Psoas muscle (tissue), 8 donors: ENCODE measurements around the gene ATAD2B. TPM values are rescaled to one million over a fixed set of nuclear protein-coding genes. Genes with fewer than 3 reads are reported as not detected.

ENCODE experiments used
- ATAC-seq, 4 donors: fragments of 200-7000 bp; cut with Tn5 transposase; one replicate each; pipeline ENCODE4 v1.9.1; 2020; ENCODE audit warnings: moderate library complexity in 3 of 4, mild to moderate bottlenecking in 2 of 4
- DNase-seq, 2 donors: peaks; one replicate each; pipeline ENCODE4 v3.0.0-alpha.2; 2020
- H3K27ac ChIP-seq: fragments of 200-600 bp; one replicate; pipeline ENCODE4 v1.8.0; 2022
- H3K27me3 ChIP-seq, 3 donors: fragments of 200-600 bp in 1 of 3; one replicate each; pipeline versions ENCODE4 v1.6.1 to v1.8.0; 2013 to 2022; ENCODE audit warnings: low read length in 2 of 3, mild to moderate bottlenecking in 2 of 3, moderate library complexity in 1 of 3; ENCODE audit not compliant: insufficient read depth in 3 of 3
- H3K36me3 ChIP-seq, 2 donors: fragments of 200-600 bp in 1 of 2; one replicate each; pipeline versions ENCODE4 v1.6.1 to v1.8.0; 2013 to 2022; ENCODE audit warnings: low read depth in 1 of 2, mild to moderate bottlenecking in 1 of 2, moderate library complexity in 1 of 2; ENCODE audit not compliant: insufficient read depth in 1 of 2
- H3K4me1 ChIP-seq: fragments of 200-600 bp; one replicate; pipeline ENCODE4 v1.8.0; 2022
- H3K4me3 ChIP-seq: fragments of 200-600 bp; one replicate; pipeline ENCODE4 v1.8.0; 2022; ENCODE audit warnings: mild to moderate bottlenecking
- H3K9me3 ChIP-seq: fragments of 200-600 bp; one replicate; pipeline ENCODE4 v1.8.0; 2022
- WGBS, 3 donors: extraction: QIAGEN DNeasy Blood & Tissue Kit; methylation state at CpG; one replicate each; pipeline versions ENCODE4 v1.1.6 to v1.1.7; 2013; 5-methylcytosine and 5-hydroxymethylcytosine counted together
- intact Hi-C, 2 donors: fragments of 100-400 bp; cut with DNase I; formaldehyde crosslinking; loops; one replicate each; pipeline versions ENCODE4 v1.11.0 to v1.14.2; 2022
- polyA plus RNA-seq, 3 donors: library from polyadenylated mRNA; stranded (reverse); fragments of 200-250 nt; gene quantifications; one replicate each; pipeline ENCODE4 v1.2.3, GENCODE V29; 2013
- total RNA-seq, 4 donors: library from RNA; stranded (reverse); fragmentation: NEBNext Ultra II Directional in 2 of 4; extraction: Animal tissue kit (Norgen Biotek cat#: 25700) in 2 of 4; gene quantifications; one replicate each; pipeline versions ENCODE4 v1.2.1 to v1.2.4, GENCODE V29; 2021 to 2023
- TF ChIP-seq, protein P1 (sequence below): fragments of 200-600 bp; IDR thresholded peaks from one replicate; pipeline ENCODE4 v1.8.0; 2022; ENCODE audit warnings: antibody characterized with exemption
- donor health status: healthy with polysubstance abuse.
- donor health status: DM: no; HTN: no; CAD: no; lungs with moderate emphysema.
- donor health status: Bipolar disorder and iron deficiency.
- donor health status: healthy.
- donor health status: DM: yes; HTN: yes; CAD: no.
- donor health status: DM: no; HTN: no; CAD: no.
- donor health status: DM: no; HTN: no; CAD: no.
- donor health status: DM: yes; HTN: yes; CAD: no.

Gene ATAD2B
- total and polyA plus RNA-seq, 7 donors: 2.6 to 12.5 (median 7.7) TPM

DNA sequence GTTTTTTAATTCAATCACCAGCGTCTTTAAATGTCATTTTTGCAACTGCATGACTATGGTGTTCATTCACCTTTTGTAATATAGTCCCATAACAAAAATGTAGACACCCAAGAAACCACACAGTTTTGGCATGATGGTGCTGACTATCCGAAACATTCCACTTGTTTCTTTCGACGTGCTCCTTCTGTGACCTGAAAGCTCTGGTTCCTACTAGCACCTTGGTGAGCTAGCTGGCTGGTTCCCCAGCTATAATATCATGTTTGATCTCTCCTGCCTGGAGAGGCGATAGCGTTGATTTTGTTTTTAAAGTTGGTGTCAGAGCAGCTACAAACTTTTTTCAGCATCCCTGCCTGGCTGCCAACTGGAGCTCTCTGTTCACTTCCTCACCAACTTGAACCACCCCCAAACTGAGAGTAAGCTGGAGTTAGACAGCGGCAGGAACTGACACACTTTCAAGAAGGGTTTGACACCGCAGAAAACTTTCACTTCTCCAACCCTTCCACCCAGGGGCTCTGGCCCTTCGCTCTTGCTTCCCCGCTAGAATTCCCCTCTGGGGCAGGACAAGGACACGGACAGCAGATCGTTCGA is 1.1 kb downstream of the ATAD2B start:
- Histone ChIP-seq H3K4me3 (peak overlapping the region; percentile 98), H3K9me3 (no peaks in the 10 kb centered on the region), H3K4me1 (peaks cover 50% of the 10 kb centered on the region), H3K27ac (peak overlapping the region; percentile 99), H3K27me3 (no peaks in the 10 kb centered on the region), H3K36me3 (peaks cover 0 to 9% of the 10 kb centered on the region in 2 donors)
- WGBS, 3 donors: 0 to 1% (median 1%) methylated on average over 13 of the region's 13 CpGs
- DNase-seq (peak; percentile 43 to 59), ATAC-seq (peak; percentile 15 to 57 (median 48))
- intact Hi-C loops: loop anchor here (2.0 to 5.0 kb wide), 3 partner anchors 15 to 157 kb away; partner anchors contain the start of genes SF3B6 (in 1 of the 2), TP53I3 (in 1 of the 2) and UBXN2A (in 1 of the 2)
- TF ChIP-seq, protein P1, sequence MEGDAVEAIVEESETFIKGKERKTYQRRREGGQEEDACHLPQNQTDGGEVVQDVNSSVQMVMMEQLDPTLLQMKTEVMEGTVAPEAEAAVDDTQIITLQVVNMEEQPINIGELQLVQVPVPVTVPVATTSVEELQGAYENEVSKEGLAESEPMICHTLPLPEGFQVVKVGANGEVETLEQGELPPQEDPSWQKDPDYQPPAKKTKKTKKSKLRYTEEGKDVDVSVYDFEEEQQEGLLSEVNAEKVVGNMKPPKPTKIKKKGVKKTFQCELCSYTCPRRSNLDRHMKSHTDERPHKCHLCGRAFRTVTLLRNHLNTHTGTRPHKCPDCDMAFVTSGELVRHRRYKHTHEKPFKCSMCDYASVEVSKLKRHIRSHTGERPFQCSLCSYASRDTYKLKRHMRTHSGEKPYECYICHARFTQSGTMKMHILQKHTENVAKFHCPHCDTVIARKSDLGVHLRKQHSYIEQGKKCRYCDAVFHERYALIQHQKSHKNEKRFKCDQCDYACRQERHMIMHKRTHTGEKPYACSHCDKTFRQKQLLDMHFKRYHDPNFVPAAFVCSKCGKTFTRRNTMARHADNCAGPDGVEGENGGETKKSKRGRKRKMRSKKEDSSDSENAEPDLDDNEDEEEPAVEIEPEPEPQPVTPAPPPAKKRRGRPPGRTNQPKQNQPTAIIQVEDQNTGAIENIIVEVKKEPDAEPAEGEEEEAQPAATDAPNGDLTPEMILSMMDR: no peak

DNA sequence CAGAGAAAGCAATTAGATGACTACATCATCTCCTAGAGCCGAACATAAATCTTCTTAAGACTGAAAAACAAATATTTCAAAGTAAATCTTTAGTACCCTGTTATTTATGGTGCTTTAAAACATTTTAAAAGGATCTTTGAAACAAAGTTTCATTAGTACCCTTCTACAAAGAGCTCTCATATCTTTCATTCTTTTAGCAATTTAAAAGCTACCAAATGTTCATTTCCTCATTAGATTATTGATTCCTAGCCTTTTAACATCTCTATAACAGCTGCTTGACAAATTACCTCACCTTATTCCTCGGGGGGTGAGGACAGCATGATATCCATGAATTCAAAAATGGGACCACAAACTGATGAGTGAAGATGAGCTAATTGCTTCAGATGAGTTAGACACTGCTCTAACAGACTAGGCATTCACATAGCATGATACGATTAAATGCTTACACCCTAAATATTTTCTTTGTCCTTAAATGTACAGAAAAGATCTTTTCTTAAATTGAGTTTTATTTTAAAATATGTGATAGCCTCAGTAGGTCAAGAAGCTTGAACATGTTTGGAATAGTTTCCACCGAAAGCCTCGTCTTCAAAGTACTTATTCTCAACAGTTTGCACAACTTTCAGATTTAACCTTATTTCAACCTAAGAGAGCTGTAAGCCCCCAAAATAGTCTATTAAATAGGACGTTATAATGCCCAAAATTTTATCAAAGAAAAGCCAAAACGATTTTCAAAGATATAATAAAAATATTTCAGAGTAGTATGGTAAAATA is 2.1 kb downstream of the ATAD2B start:
- Histone ChIP-seq H3K4me1 (peaks cover 50% of the 10 kb centered on the region), H3K27ac (peak overlapping the region; percentile 99), H3K27me3 (no peaks in the 10 kb centered on the region), H3K36me3 (no peaks in the 10 kb centered on the region), H3K4me3 (peak overlapping the region; percentile 98), H3K9me3 (no peaks in the 10 kb centered on the region)
- TF ChIP-seq, protein P1: no peak
- ATAC-seq (no peak), DNase-seq (no peak)
- intact Hi-C loops: loop anchor here (5.0 kb wide), 2 partner anchors 153 to 158 kb away; partner anchors contain the start of genes SF3B6 (in 1 of the 2) and TP53I3 (in 1 of the 2)
- whole genome bisulfite sequencing, 3 donors: 20 to 30% (median 20%) methylated on average over 7 of the region's 7 CpGs

DNA sequence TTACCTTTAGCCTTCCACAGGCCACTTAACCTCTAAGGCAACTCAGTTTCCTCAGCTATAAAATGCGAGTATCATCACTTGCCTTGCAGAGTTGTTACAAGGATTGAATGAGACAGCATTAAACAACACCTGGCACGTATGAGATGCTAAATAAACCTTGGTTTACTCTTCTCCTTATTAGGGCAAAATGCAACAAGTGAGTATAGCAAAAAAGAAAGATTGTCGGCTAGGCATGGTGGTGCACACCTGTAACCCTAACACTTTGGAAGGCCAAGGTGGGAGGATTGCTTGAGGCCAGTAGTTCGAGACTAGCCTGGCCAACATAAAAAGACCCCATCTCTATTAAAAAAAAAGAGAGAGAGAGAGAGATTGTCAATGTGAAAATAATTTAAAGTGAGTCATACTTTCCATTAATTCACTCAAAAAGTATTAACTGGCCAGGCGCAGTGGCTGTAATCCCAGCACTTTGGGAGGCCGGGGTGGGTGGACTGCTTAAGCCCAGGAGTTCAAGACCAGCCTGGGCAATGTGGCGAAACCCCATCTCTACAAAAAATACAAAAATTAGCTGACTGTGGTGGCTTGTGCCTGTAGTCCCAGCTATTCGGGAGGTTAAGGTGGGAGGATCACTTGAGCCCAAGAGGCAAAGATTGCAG is 8.0 kb downstream of the ATAD2B start:
- Histone ChIP-seq H3K36me3 (no peaks in the 10 kb centered on the region), H3K4me1 (peaks cover 40% of the 10 kb centered on the region), H3K9me3 (no peaks in the 10 kb centered on the region), H3K27me3 (no peaks in the 10 kb centered on the region), H3K27ac (no peak overlapping the region), H3K4me3 (no peak overlapping the region)
- ATAC-seq: no peak
- no peak for DNase-seq
- TF ChIP-seq, protein P1: no peak
- WGBS, 3 donors: 86 to 89% (median 86%) methylated on average over 8 of the region's 8 CpGs
- intact Hi-C loops: no loop called here

DNA sequence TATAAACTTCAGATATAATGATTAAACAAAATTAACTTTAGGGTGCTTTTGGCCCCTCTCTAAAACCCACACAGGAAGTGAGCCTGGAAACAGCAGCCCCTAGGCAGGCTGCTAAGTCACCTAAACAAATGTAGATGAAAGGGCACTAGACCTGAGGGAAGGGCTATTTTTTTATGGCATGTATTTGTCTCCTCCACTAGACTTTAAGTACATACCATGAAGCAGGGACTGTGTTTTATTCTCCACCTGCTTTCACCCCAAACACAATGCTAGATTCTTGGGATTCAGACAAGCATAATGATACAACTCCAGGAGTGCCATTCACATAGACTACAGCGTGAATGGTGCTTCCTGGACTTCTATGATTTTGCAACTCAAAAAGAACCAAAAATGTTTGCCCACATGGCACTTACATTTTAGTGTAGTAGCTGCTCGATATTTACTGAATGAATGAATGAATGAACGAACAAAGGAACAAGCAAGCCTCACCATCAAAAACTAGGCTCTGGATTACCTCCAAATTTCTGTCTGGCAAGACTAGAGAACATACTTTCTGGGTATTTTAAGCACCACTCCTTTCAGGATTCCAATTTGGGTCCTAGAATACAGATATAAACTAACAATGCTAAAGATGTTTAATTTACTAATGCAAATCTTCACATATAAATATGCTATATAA is 10.1 kb downstream of the ATAD2B start:
- WGBS, 3 donors: 46 to 57% (median 49%) methylated on average over 3 of the region's 3 CpGs

More for the DNA sequence above, 10.1 kb downstream of the ATAD2B start:
- no peak for ATAC-seq
- H3K4me3 ChIP-seq: no peak overlapping the region
- TF ChIP-seq, protein P1: no peak
- no peak for DNase-seq
- H3K27me3 ChIP-seq: no peaks in the 10 kb centered on the region
- H3K27ac ChIP-seq: no peak overlapping the region
- intact Hi-C loops: no loop called here
- peaks cover 29% of the 10 kb centered on the region for H3K4me1 ChIP-seq
- no peaks in the 10 kb centered on the region for H3K36me3 ChIP-seq
- H3K9me3 ChIP-seq: no peaks in the 10 kb centered on the region
